NOMO-1 treated with dmso at 0.1 percent for 144 hours (cell line): Measurements from ENCODE around the gene CCDC106.

Experiments
- DNase-seq: peaks from one replicate; lab custom pipeline; 2025; ENCODE audit not compliant: unreplicated experiment; lab: John Stamatoyannopoulos, UW

CCDC106 gene

DNA sequence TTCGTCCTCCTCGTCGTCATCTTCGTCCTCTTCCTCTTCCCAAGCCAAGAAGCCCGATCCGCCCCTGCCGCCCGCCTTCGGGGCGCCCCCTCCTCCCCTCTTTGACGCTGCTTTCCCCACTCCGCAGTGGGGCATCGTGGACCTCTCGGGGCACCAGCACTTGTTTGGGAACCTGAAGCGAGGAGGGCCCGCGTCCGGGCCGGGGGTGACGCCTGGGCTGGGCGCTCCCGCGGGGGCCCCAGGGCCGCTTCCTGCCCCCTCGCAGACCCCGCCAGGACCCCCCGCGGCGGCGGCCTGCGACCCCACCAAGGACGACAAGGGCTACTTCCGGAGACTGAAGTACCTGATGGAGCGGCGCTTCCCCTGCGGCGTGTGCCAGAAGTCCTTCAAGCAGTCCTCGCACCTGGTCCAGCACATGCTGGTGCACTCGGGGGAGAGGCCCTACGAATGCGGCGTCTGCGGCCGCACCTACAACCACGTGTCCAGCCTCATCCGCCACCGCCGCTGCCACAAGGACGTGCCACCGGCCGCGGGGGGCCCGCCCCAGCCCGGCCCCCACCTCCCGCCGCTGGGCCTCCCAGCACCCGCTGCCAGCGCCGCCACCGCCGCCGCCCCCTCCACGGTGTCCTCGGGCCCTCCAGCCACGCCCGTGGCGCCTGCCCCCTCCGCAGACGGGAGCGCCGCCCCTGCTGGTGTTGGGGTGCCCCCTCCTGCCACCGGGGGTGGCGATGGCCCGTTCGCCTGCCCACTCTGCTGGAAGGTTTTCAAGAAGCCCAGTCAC is 33.9 kb upstream of the CCDC106 start:
- DNase-seq: no peak

DNA sequence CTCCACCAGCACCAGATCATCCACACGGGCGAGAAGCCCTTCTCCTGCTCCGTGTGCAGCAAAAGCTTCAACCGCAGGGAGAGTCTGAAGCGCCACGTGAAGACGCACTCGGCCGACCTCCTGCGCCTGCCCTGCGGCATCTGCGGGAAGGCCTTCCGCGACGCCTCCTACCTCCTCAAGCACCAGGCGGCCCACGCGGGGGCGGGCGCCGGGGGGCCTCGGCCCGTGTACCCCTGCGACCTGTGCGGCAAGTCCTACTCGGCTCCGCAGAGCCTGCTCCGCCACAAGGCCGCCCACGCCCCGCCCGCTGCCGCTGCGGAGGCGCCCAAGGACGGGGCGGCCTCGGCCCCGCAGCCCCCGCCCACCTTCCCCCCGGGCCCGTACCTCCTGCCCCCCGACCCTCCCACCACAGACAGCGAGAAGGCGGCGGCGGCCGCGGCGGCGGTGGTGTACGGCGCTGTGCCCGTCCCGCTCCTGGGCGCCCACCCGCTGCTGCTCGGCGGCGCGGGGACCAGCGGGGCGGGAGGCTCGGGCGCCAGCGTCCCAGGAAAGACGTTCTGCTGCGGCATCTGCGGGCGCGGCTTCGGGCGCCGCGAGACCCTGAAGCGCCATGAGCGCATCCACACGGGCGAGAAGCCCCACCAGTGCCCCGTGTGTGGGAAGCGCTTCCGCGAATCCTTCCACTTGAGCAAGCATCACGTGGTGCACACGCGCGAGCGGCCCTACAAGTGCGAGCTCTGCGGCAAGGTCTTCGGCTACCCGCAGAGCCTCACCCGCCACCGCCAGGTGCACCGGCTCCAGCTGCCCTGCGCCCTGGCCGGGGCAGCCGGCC is 33.1 kb upstream of the CCDC106 start:
- DNase-seq: no peak

DNA sequence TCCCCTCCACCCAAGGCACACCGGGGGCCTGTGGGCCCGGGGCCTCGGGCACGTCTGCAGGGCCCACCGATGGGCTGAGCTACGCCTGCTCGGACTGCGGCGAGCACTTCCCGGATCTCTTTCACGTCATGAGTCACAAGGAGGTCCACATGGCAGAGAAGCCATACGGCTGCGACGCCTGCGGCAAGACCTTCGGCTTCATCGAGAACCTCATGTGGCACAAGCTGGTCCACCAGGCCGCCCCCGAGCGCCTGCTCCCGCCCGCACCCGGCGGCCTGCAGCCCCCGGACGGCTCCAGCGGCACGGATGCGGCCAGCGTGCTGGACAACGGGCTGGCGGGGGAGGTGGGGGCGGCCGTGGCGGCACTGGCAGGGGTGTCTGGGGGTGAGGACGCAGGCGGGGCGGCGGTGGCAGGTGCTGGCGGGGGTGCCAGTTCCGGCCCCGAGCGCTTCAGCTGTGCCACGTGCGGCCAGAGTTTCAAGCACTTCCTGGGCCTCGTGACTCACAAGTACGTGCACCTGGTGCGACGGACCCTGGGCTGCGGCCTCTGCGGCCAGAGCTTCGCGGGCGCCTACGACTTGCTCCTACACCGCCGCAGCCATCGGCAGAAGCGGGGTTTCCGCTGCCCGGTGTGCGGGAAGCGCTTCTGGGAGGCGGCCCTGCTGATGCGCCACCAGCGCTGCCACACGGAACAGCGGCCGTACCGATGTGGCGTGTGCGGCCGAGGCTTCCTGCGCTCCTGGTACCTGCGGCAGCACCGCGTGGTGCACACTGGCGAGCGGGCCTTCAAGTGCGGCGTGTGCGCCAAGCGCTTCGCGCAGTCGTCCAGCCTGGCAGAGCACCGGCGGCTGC is 32.2 kb upstream of the CCDC106 start:
- DNase-seq: no peak

DNA sequence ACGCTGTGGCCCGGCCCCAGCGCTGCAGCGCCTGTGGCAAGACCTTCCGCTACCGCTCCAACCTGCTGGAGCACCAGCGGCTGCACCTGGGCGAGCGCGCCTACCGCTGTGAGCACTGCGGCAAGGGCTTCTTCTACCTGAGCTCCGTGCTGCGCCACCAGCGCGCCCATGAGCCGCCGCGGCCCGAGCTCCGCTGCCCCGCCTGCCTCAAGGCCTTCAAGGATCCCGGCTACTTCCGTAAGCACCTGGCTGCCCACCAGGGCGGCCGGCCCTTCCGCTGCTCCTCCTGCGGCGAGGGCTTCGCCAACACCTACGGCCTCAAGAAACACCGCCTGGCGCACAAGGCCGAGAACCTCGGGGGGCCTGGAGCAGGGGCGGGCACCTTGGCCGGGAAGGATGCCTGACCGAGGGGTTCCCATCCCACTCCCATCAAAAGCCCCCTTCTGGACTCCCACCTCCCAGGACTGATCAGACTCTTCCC is 31.6 kb upstream of the CCDC106 start:
- DNase-seq: no peak

DNA sequence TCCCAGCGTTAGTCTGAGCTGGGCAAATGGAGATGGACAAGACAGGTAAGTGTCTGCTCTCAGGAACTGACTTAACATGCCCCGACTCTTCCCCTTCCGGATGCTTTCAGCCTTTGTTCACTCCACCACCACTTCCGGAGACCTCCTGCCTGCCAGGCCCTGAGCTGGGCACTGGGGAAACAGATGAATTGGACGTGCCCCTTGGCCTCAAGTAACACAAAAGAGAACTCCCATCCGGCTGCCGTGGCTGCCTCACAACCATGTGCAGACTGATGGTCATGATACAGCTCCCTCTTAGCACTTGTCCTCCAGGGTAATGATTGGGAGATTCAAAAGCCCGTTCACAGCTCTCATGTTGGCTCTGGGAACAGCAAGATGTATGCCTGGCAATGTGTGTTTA is 30.6 kb upstream of the CCDC106 start:
- no peak for DNase-seq

DNA sequence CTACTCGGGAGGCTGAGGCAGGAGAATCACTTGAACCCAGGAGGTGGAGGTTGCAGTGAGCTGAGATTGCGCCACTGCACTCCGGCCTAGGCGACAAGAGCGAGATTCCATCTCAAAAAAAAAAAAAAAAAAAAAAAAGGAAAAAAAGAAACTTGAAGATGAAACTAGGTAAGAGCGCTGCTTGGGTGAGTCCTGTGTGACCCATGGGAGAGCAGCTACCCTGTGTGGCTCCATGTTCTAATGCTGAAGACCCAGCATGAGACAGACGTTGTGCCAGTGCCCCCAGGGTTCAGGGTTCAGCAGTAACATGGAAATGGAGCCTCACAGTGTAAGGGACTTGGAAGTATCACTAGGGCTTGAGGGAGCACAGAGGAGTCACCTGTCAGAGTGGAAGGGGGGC is 29.6 kb upstream of the CCDC106 start:
- DNase-seq: no peak

DNA sequence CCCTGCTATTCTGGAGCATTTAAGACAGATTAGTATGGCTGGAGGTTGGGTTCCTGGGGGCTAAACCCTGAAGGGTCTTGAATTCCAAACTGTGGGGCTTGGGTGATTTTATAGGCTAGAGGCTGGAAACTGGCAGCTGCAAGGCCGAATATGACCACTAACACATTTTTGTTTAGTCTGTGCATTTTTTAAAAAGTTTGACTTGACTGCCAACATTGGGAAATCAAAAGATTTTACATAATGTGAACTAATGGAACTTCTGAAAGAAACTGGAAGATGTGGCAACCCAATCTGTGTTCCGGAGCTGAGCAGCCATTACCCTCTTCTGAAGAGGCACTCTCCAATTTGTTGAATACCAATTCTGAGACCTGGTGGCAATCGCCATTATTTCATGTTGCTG is 28.7 kb upstream of the CCDC106 start:
- no peak for DNase-seq

DNA sequence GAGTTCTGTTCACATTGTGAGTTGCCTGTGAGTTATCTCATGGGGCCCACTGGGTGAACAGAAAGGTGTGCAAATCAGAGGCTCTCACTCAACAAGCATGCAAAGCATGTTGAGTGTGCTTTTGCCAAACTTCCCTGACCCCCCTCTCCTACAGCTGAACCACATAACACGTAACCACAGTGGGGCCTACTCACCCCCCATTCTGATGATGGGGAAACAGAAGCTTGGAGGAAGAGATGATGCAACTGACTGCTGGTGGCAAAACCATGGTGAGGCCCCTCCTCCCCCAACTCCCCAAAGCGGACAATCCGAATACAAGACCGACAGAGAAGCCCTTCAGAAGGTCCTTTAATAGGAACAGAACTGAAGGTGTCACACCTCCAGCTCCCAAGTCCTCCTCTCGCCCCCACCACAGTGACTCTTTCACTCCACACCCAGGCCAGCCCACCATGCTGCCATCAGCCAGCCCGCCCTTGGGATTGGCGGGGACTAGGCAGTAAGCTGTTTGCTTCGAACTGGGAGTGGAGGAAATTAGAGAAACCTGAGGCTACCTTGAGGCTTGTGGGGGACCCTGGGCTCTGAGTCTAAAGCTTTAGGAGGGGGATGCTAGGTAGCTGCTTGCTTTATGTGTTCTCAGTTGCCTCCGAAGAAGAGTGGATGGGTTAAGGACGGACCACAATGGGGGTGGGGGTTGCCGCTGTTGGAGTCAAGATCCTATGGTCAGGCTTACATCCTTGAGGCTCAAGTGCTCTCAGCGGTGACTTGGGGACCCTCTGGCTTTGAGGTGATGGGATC is 27.4 kb upstream of the CCDC106 start:
- peak; percentile 87 for DNase-seq

DNA sequence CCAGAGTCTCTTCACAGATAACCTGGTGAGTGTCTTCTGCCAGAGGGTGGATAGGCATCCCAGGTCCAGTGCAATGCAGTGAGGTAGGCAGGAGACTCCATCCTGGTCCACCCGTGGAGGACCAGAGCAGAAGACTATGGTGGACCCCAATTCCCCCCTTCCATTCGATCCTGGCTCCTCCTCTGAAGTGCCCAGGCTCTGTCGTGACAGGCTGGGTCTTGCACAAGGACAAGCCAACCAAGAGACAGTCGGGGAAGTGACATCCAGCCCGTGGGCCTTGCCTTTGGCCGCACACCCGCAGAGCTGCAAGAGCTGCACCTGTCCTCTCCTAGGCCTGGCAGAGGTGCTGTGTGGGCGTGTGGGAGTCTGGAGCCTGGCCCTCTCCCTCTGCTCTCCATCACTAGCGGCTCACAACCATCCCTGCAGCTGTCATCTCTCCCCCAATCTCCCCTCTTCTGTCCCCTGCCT is 26.8 kb upstream of the CCDC106 start:
- DNase-seq: no peak

DNA sequence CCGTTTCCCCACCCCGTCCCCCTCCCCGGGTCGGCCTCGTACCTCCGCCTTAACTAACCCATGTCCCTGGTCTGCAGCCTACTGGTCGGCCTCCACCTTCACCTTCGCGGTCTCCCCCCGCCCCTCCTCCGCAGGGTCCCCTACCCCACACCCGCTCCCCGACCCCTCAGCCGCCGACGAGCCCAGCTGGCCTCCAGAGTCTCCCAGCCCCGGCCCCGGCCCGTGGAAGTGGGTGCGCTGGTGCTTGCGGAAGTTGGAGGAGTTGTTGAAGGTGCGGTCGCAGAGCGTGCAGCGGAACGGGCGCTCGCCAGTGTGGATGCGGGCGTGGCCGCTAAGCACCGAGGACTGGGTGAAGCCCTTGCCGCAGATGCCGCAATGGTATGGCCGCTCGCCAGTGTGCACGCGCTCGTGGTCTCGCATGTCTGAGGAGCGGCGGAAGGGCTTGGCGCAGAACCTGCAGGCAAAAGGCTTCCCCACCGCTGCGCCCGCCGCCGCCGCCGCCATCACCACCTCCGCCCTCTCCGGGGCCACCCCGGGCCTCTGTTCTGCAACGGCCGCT is 26.3 kb upstream of the CCDC106 start:
- no peak for DNase-seq

DNA sequence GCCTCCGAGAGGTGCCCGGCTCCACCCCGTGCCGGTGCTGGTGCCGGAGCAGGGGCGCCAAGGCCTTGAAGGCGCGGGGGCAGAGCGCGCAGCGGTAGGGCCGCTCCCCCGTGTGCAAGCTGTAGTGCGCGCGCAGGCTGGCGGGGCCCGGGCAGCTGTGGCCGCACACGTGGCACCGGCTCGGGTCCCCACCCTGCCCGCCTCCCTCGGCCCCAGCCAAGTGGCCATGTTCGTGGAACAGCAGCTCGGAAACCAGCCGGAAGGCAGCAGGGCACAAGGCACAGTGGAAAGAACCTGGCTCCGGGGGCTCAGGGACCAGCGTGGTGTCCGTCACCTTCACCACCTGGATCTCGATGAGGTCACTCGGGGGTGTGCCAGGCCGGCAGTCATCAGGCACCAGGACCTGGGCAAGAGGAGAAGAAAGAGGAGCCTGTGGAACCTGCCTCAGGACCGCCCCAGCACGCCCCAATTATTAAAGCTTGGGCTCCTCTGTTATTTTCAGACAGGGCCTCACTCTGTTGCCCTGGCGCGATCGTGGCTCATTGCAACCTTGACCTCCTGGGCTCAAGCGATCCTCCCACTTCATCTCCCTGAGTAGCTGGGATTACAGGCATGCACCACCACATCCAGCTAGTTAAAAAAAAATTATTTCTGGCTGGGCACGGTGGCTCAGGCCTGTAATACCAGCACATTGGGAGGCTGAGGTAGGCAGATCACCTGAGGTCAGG is 25.6 kb upstream of the CCDC106 start:
- no peak for DNase-seq

DNA sequence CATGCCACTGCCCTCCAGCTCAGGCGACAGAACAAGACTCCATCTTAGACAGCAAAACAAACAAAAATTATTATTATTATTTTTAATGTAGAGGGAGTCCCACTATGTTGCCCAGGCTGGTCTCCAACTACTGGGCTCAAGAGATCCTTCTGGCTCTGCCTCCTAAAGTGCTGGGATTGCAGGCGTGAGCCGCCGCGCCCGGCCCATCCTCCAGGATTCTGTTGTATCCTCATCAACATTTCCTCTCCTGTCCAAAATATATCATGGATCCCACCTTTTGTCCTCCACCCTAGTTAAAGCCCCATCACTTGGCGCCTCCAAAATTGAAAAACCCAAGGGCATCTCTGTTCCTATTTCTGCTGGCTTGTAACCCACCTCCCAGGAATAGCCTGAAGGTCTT is 24.9 kb upstream of the CCDC106 start:
- no peak for DNase-seq

DNA sequence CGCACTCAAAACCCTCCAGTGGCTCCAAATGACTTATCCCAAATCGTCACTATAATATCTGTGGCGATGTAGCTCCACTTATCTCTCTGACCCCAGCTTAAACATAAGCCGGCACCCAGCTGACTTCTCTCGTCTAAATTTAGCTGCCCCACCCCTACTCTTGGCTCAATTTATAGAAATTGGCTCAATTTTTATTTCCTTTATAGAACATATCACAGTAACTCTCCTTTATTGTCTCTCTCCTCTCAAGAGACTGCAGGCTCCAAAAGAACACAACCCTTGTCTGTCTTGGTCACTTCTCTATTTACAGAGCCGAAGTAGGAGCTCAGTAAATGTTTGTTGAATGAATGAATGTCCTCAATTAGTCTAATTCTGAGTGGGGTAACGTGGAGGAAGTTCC is 24.5 kb upstream of the CCDC106 start:
- DNase-seq: no peak

DNA sequence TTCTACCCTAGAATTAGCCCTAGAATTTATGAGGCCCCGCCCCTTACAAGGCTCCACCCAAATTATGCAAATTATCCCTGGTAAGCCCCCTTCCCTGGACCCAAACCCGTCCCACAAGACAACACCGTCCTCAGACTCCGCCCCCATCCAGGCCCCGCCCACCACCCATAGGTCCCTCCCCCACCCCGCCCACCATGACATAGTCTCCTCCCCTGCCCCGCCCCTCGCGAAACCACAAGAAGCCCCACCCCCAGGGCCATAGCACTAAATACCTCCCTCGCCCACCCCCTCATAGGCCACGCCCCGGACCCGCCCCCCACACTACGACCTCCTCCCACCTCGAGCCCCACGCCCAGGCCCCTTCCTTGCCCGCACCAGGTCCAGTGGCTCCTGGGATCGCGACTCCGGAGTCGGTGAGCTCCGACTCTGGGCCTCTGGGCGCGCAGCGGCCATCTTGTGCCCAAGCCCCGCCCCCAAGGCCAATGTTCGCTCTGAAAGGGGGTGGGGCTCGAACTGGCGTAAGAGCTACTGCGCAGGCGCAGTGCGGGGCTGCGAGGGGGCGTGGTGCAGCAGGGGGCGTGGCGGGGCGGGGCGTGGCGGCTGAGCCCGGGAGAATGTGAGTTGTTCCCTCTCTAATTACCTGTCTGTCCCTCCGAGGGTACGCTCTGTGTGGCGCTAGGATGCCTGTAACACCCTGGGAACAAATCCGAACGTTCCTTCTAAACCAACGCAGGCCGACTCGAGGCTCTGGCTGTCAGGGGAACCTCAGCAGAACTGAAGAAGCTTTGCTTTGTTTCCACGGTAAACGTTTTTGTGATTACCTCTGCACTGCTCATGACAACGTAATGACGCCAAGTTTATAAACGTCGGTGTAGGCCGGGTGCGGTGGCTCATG is 23.7 kb upstream of the CCDC106 start, which contains the start of gene ZNF784:
Gene ZNF784 (minus strand): TSS at position 458 of the 895 bp plus-strand sequence. CDS start 5 bp downstream, at position 453.
- peak; percentile 90 for DNase-seq

DNA sequence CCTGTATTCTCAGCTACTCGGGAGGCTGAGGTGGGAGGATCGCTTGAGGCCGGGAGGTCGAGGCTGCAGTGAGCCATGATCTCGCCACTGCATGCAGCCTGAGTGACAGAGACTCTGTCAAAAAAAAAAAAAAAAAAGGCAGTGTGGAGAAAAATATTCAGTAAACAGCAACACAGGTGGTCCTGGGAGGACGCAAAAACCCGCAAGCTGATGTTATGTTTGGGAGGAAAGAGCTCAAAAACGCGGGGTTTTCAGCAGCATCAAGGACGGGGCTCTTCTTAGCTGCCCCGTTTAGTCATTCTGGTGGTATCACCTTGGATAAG is 23.0 kb upstream of the CCDC106 start:
- DNase-seq: no peak

DNA sequence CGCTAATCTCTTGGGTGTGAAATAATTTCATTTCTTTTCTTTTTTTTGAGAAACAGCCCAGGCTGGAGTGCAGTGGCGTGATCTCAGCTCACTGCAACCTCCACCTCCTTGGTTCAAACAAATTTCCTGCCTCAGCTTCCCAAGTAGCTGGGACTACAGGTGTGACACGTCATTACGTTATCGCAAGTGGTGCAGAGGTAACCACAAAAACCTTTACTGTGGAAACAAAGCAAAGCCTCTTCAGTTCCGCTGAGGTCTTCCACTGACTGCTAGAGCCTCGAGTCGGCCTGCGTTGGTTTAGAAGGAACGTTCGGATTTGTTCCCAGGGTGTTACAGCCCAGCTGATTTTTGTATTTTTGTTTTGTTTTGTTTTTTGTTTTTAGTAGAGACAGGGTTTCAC is 21.7 kb upstream of the CCDC106 start:
- no peak for DNase-seq

DNA sequence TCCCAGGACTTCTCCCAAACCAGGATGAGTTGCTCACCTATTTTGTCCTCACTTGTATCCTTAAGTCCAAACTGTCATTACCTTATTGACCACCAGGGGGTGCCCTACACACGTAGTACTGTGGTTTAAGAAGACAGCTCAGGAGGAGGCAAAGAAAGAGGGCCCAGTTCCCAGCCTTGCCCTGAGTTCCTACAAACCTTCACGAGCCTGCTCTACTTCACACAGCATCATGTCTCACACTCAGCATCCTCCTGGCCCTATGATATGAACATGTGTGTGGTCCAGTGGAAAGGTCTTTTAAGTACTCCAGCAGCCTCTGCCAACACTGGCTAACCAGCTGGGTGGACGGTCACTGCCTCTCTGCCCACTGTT is 15.6 kb upstream of the CCDC106 start:
- DNase-seq: peak; percentile 58

DNA sequence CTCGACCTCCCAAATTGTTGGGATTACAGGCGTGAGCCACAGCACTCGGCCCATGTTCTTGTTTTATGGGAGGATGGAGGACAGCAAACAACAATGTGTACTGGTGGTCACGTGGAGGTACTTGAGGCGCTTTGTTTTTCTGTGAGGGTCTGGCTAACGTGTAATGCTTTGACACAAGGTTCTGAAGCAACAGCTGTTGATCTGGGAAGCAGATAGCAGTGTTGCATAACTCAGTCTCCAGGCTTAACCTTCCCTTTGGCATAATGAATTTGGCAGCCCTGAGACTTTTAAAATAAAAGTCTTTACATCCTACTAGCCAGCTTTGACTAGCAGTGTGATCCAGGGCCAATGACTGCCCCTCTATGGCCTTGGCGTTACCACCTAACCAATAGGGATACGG is 14.2 kb upstream of the CCDC106 start:
- no peak for DNase-seq

DNA sequence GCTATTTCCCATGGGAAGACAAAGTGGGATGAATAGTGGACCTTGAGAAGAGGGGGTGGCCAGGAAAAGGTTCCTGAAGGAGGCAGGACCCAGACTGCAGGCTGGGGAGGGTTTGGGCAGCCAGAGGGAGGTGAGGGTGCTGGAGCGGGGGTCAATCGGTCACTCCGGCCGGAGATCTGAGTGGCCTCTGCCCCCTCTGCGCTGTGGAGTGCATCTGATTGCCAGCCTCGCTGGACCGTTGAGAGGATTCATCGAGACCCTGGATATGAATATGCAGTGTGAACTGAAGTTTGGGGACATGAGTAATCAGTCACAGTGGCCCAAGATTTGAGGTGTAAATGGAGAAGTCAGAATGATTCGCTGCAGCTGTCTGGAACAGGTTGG is 12.7 kb upstream of the CCDC106 start:
- DNase-seq: no peak
